NB4 (cell line): ENCODE data around the gene PKIG.

ENCODE experiments used
- POLR2A ChIP-seq: IDR thresholded peaks from 2 replicates; pipeline ENCODE4 v1.6.1; 2011; ENCODE audit warnings: mild to moderate bottlenecking; ENCODE audit not compliant: insufficient read length; ENCODE audit errors: extremely low read depth
- TF ChIP-seq, protein P1 (sequence below): IDR thresholded peaks from one replicate; pipeline ENCODE4 v1.5.1; 2012; ENCODE audit warnings: low read depth, low read length

DNA sequence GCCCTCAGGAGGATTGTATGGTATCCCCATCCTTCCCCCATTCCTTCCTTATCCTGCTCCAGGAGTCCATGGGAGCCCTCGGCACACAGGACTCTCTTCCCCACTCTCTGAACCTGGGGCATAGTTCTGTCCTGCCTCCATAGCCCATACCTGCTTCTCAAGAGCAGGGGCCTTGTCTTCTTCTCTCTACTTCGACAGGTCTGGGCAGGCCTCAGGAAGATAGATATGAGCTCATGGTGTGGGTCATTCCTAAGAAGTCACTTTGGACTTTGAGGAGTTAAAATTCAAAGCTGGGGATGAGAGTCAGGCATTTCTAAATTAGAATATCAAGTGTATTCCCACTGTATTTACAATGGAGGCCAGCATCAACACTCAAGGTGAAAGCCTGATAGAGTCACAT lies 77.6 kb downstream of the PKIG start:
- no peak for TF ChIP-seq POLR2A
- TF ChIP-seq, protein P1, sequence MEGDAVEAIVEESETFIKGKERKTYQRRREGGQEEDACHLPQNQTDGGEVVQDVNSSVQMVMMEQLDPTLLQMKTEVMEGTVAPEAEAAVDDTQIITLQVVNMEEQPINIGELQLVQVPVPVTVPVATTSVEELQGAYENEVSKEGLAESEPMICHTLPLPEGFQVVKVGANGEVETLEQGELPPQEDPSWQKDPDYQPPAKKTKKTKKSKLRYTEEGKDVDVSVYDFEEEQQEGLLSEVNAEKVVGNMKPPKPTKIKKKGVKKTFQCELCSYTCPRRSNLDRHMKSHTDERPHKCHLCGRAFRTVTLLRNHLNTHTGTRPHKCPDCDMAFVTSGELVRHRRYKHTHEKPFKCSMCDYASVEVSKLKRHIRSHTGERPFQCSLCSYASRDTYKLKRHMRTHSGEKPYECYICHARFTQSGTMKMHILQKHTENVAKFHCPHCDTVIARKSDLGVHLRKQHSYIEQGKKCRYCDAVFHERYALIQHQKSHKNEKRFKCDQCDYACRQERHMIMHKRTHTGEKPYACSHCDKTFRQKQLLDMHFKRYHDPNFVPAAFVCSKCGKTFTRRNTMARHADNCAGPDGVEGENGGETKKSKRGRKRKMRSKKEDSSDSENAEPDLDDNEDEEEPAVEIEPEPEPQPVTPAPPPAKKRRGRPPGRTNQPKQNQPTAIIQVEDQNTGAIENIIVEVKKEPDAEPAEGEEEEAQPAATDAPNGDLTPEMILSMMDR, result no peak
